ENCODE results near the gene KRT6A.

KRT6A gene

GRCh38 chr12:52524241-52524897 is 31.3 kb upstream of the KRT6A start:
- DNase-seq, result peak; percentile 31

GRCh38 chr12:52523824-52524223 is 30.8 kb upstream of the KRT6A start:
- no peak for DNase-seq

GRCh38 chr12:52522346-52523011 is 29.4 kb upstream of the KRT6A start:
- DNase-seq, result no peak

- no peak for DNase-seq
Observed at GRCh38 chr12:52521568-52522266, 28.7 kb upstream of the KRT6A start.

- DNase-seq, result no peak
Observed at GRCh38 chr12:52521175-52521567, 28.1 kb upstream of the KRT6A start.

GRCh38 chr12:52519826-52520662 is 27.0 kb upstream of the KRT6A start, which contains the start of gene KRT5:
Gene KRT5, minus strand, starts transcription at chr12:52520394. Its CDS starts 98 bp downstream, at chr12:52520296.
- peak; percentile 32 for DNase-seq

GRCh38 chr12:52519387-52519703 is 26.3 kb upstream of the KRT6A start:
- DNase-seq, result no peak

GRCh38 chr12:52518574-52519386 is 25.7 kb upstream of the KRT6A start:
- no peak for DNase-seq

- no peak for DNase-seq
Observed at GRCh38 chr12:52517888-52518287, 24.8 kb upstream of the KRT6A start.

GRCh38 chr12:52517005-52517835 is 24.2 kb upstream of the KRT6A start:
- no peak for DNase-seq

- no peak for DNase-seq
Observed at GRCh38 chr12:52515927-52516831, 23.1 kb upstream of the KRT6A start.

GRCh38 chr12:52515319-52515646 is 22.2 kb upstream of the KRT6A start:
- DNase-seq, result no peak

GRCh38 chr12:52514471-52515318 is 21.6 kb upstream of the KRT6A start:
- no peak for DNase-seq

GRCh38 chr12:52513736-52514135 is 20.7 kb upstream of the KRT6A start:
- DNase-seq, result no peak

- no peak for DNase-seq
Observed at GRCh38 chr12:52508211-52508610, 15.2 kb upstream of the KRT6A start.

- DNase-seq, result peak; percentile 35
Observed at GRCh38 chr12:52506858-52507715, 14.0 kb upstream of the KRT6A start.

- DNase-seq, result no peak
Observed at GRCh38 chr12:52502877-52503276, 9.8 kb upstream of the KRT6A start.

GRCh38 chr12:52501490-52501889 is 8.4 kb upstream of the KRT6A start:
- DNase-seq, result no peak
